CD4-positive, alpha-beta T cell treated with Interleukin-4 for 4 hours (primary cell): ENCODE data around the gene EFNA3.

Source experiments
- DNase-seq: peaks from one replicate; pipeline ENCODE4 v3.0.0-alpha.2; 2020

EFNA3 gene

GRCh38 chr1:155134880-155135414 is 56.3 kb downstream of the EFNA3 start:
- DNase-seq: peak; percentile 49

GRCh38 chr1:155135415-155136028 is 56.9 kb downstream of the EFNA3 start, which contains the start of gene SLC50A1:
SLC50A1 (plus strand) TSS chr1:155135852; CDS start chr1:155135912, 60 bp downstream.
- peak; percentile 86 for DNase-seq

GRCh38 chr1:155136748-155137147 is 58.1 kb downstream of the EFNA3 start:
- DNase-seq: no peak
